ENCODE results near the gene TPD52L2.
A peak's percentile ranks its signal among the peaks of the same experiment; 100 is the strongest.

Gene TPD52L2

DNA sequence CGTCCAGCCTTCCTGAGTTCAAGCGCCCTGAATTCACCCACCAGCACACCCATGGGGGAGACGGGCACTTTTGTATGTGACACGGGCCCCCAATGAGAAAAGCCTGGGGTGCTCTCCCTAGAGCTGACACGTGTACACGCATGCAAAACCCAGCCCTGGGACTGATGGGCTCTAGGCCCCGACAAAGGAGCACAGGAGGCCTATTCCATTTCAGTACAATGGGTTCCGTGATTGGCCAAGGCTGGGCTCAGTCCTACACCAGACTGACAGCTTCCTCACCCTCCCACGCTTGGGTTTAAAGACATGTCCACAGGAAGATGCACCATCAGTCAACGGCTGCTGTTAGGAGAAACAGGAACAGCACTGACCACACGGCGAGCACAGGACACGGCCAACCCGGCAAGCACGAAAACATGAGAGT lies 42.8 kb upstream of the TPD52L2 start:
- Histone ChIP-seq H4K91ac (ENCODE audit: low read depth, low read length, poor library complexity) (no peak overlapping the region), H3K36me3 (replicated peaks in 1 of 2; ENCODE audit: control insufficient read depth in 2 of 2, insufficient read depth in 2 of 2, low read length in 2 of 2) (peaks cover 4 to 33% of the 10 kb centered on the region in 2 donors)
- WGBS, 2 donors (ENCODE audit: extremely low coverage in 2 of 2, insufficient read length in 2 of 2, insufficient replicate concordance in 1 of 2): no CpG with 5 or more reads among the region's 15 CpGs

DNA sequence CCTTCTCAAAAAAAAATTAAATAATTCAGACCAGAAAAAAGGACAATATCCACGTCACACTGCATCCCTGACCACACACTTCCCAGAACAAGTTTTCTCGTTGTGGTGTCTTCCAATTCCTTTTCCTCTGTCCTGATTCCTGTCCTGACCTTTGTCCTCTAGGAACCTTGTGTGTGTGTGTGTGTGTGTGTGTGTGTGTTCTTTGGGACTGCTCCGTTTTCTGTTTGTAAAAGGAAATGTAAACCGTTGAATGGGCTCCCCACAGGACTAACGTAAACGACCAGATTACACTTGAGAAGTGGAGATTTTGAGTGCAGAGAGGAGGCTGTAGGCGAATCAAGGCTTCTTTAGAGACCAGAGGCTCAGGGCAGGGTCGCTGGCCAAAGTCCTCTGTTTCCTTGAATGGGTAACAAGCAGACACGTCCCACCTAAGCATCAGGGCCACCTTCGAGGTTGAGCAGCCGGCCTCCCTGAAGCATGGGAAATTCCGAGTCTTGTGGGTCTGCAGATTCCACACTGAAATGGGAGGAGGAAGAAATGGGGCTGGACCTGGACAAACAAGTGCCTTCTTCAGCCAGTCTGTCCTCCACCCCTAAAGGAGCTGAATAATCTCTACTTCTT lies 41.3 kb upstream of the TPD52L2 start:
- H3K23ac ChIP-seq (ENCODE audit: low read depth, low read length, poor library complexity): no peak overlapping the region
- H2BK12ac ChIP-seq (ENCODE audit: low read length): no peak overlapping the region
- no peak overlapping the region for H3K18ac ChIP-seq (ENCODE audit: low read length)
- peaks cover 4 to 33% of the 10 kb centered on the region in 2 donors for H3K36me3 ChIP-seq (replicated peaks in 1 of 2; ENCODE audit: control insufficient read depth in 2 of 2, insufficient read depth in 2 of 2, low read length in 2 of 2)
- H3K4me1 ChIP-seq (ENCODE audit: control insufficient read depth in 2 of 2, insufficient read depth in 1 of 2, low read depth in 1 of 2, low read length in 2 of 2): peaks cover 4% of the 10 kb centered on the region in 2 donors
- no peak overlapping the region for H2BK5ac ChIP-seq (ENCODE audit: low read length)
- no CpG with 5 or more reads among the region's 12 CpGs for WGBS, 2 donors (ENCODE audit: extremely low coverage in 2 of 2, insufficient read length in 2 of 2, insufficient replicate concordance in 1 of 2)
- no peak overlapping the region for H3K4me3 ChIP-seq (ENCODE audit: low read length in 2 of 2)
- H3K9me3 ChIP-seq (replicated peaks in 1 of 2; ENCODE audit: control insufficient read depth in 2 of 2, insufficient read depth in 1 of 2, low read depth in 1 of 2, low read length in 2 of 2): no peaks in the 10 kb centered on the region
- no peak overlapping the region for H4K8ac ChIP-seq (ENCODE audit: low read depth, low read length)
- peaks cover 4% of the 10 kb centered on the region for H3K79me1 ChIP-seq (ENCODE audit: low read depth, low read length)
- no peak overlapping the region for H2BK15ac ChIP-seq (ENCODE audit: low read length)
- H4K91ac ChIP-seq (ENCODE audit: low read depth, low read length, poor library complexity): no peak overlapping the region
- no peak overlapping the region for H2BK120ac ChIP-seq (ENCODE audit: low read depth, low read length)
- DNase-seq (ENCODE audit: low spot score): no peak
- no peak overlapping the region for H3K4me2 ChIP-seq (ENCODE audit: insufficient read depth, low read length, poor library complexity, severe bottlenecking)
- H3K4ac ChIP-seq (ENCODE audit: low read length): no peak overlapping the region
- H2AFZ ChIP-seq (ENCODE audit: low read length): no peak overlapping the region
- no peak overlapping the region for H3K14ac ChIP-seq (ENCODE audit: low read length)
- H3K27ac ChIP-seq (replicated peaks; ENCODE audit: low read length): no peak overlapping the region
- H3K27me3 ChIP-seq (ENCODE audit: control insufficient read depth in 3 of 3, insufficient read depth in 3 of 3, low read depth in 1 of 3, low read length in 3 of 3): peaks cover 0 to 2% (median 0%) of the 10 kb centered on the region in 3 experiments
- H2AK5ac ChIP-seq (ENCODE audit: low read depth, low read length): no peak overlapping the region
- no peak overlapping the region for H3K9ac ChIP-seq (ENCODE audit: low read depth, low read length, poor library complexity)

More for the DNA sequence above, 42.8 kb upstream of the TPD52L2 start:
- H3K4me1 ChIP-seq (ENCODE audit: control insufficient read depth in 2 of 2, insufficient read depth in 1 of 2, low read depth in 1 of 2, low read length in 2 of 2): no peaks in the 10 kb centered on the region
- H2AFZ ChIP-seq (ENCODE audit: low read length): no peak overlapping the region
- no peak overlapping the region for H2BK15ac ChIP-seq (ENCODE audit: low read length)
- no peaks in the 10 kb centered on the region for H3K27me3 ChIP-seq (ENCODE audit: control insufficient read depth in 3 of 3, insufficient read depth in 3 of 3, low read depth in 1 of 3, low read length in 3 of 3)
- peak overlapping the region; percentile 95 for H4K8ac ChIP-seq (ENCODE audit: low read depth, low read length)
- no peak for DNase-seq (ENCODE audit: low spot score)
- no peak overlapping the region for H3K4ac ChIP-seq (ENCODE audit: low read length)
- H2BK12ac ChIP-seq (ENCODE audit: low read length): no peak overlapping the region
- H3K23ac ChIP-seq (ENCODE audit: low read depth, low read length, poor library complexity): no peak overlapping the region
- no peak overlapping the region for H2BK120ac ChIP-seq (ENCODE audit: low read depth, low read length)
- H3K9me3 ChIP-seq (replicated peaks in 1 of 2; ENCODE audit: control insufficient read depth in 2 of 2, insufficient read depth in 1 of 2, low read depth in 1 of 2, low read length in 2 of 2): no peaks in the 10 kb centered on the region
- peaks cover 2% of the 10 kb centered on the region for H3K79me1 ChIP-seq (ENCODE audit: low read depth, low read length)
- peak overlapping the region; percentile 27 for H3K14ac ChIP-seq (ENCODE audit: low read length)
- H3K4me2 ChIP-seq (ENCODE audit: insufficient read depth, low read length, poor library complexity, severe bottlenecking): no peak overlapping the region
- peak overlapping the region; percentile 21 for H3K9ac ChIP-seq (ENCODE audit: low read depth, low read length, poor library complexity)
- H2BK5ac ChIP-seq (ENCODE audit: low read length): no peak overlapping the region
- H2AK5ac ChIP-seq (ENCODE audit: low read depth, low read length): peak overlapping the region; percentile 33
- H3K4me3 ChIP-seq (ENCODE audit: low read length in 2 of 2): no peak overlapping the region
- H3K18ac ChIP-seq (ENCODE audit: low read length): peak overlapping the region; percentile 28
- H3K27ac ChIP-seq (replicated peaks; ENCODE audit: low read length): no peak overlapping the region

- Histone ChIP-seq H3K4ac (ENCODE audit: low read length) (no peak overlapping the region), H3K9me3 (replicated peaks in 1 of 2; ENCODE audit: control insufficient read depth in 2 of 2, insufficient read depth in 1 of 2, low read depth in 1 of 2, low read length in 2 of 2) (no peaks in the 10 kb centered on the region), H3K4me2 (ENCODE audit: insufficient read depth, low read length, poor library complexity, severe bottlenecking) (no peak overlapping the region), H3K27ac (replicated peaks; ENCODE audit: low read length) (no peak overlapping the region), H3K23ac (ENCODE audit: low read depth, low read length, poor library complexity) (no peak overlapping the region), H3K4me3 (ENCODE audit: low read length in 2 of 2) (no peak overlapping the region), H3K14ac (ENCODE audit: low read length) (no peak overlapping the region), H3K27me3 (ENCODE audit: control insufficient read depth in 3 of 3, insufficient read depth in 3 of 3, low read depth in 1 of 3, low read length in 3 of 3) (peaks cover 0 to 13% (median 0%) of the 10 kb centered on the region in 3 experiments), H4K8ac (ENCODE audit: low read depth, low read length) (no peak overlapping the region), H3K36me3 (replicated peaks in 1 of 2; ENCODE audit: control insufficient read depth in 2 of 2, insufficient read depth in 2 of 2, low read length in 2 of 2) (peaks cover 4 to 33% of the 10 kb centered on the region in 2 donors), H2AK5ac (ENCODE audit: low read depth, low read length) (no peak overlapping the region), H4K91ac (ENCODE audit: low read depth, low read length, poor library complexity) (no peak overlapping the region), H3K4me1 (ENCODE audit: control insufficient read depth in 2 of 2, insufficient read depth in 1 of 2, low read depth in 1 of 2, low read length in 2 of 2) (peaks cover 13 to 14% of the 10 kb centered on the region in 2 donors), H2BK15ac (ENCODE audit: low read length) (no peak overlapping the region), H2BK5ac (ENCODE audit: low read length) (no peak overlapping the region), H2BK12ac (ENCODE audit: low read length) (no peak overlapping the region), H2BK120ac (ENCODE audit: low read depth, low read length) (no peak overlapping the region), H3K18ac (ENCODE audit: low read length) (no peak overlapping the region), H3K79me1 (ENCODE audit: low read depth, low read length) (peaks cover 4% of the 10 kb centered on the region), H2AFZ (ENCODE audit: low read length) (no peak overlapping the region), H3K9ac (ENCODE audit: low read depth, low read length, poor library complexity) (no peak overlapping the region)
- no CpG with 5 or more reads among the region's 25 CpGs for WGBS, 2 donors (ENCODE audit: extremely low coverage in 2 of 2, insufficient read length in 2 of 2, insufficient replicate concordance in 1 of 2)
- DNase-seq (ENCODE audit: low spot score): no peak
Observed at GRCh38 chr20:63825331-63826118, 39.5 kb upstream of the TPD52L2 start.

- Histone ChIP-seq H3K4ac (ENCODE audit: low read length) (no peak overlapping the region), H3K79me1 (ENCODE audit: low read depth, low read length) (peaks cover 4% of the 10 kb centered on the region), H2BK15ac (ENCODE audit: low read length) (no peak overlapping the region), H2AFZ (ENCODE audit: low read length) (no peak overlapping the region), H4K8ac (ENCODE audit: low read depth, low read length) (peak overlapping the region; percentile 19), H3K4me1 (ENCODE audit: control insufficient read depth in 2 of 2, insufficient read depth in 1 of 2, low read depth in 1 of 2, low read length in 2 of 2) (peaks cover 13 to 14% of the 10 kb centered on the region in 2 donors), H2BK120ac (ENCODE audit: low read depth, low read length) (no peak overlapping the region), H3K4me2 (ENCODE audit: insufficient read depth, low read length, poor library complexity, severe bottlenecking) (no peak overlapping the region), H2AK5ac (ENCODE audit: low read depth, low read length) (no peak overlapping the region), H3K27me3 (ENCODE audit: control insufficient read depth in 3 of 3, insufficient read depth in 3 of 3, low read depth in 1 of 3, low read length in 3 of 3) (peaks cover 0 to 17% (median 4%) of the 10 kb centered on the region in 3 experiments), H3K4me3 (ENCODE audit: low read length in 2 of 2) (peak overlapping the region in 1 of 2 donors; percentile 35), H3K9me3 (replicated peaks in 1 of 2; ENCODE audit: control insufficient read depth in 2 of 2, insufficient read depth in 1 of 2, low read depth in 1 of 2, low read length in 2 of 2) (no peaks in the 10 kb centered on the region), H4K91ac (ENCODE audit: low read depth, low read length, poor library complexity) (no peak overlapping the region), H3K27ac (replicated peaks; ENCODE audit: low read length) (no peak overlapping the region), H3K18ac (ENCODE audit: low read length) (no peak overlapping the region), H3K36me3 (replicated peaks in 1 of 2; ENCODE audit: control insufficient read depth in 2 of 2, insufficient read depth in 2 of 2, low read length in 2 of 2) (peaks cover 4 to 33% of the 10 kb centered on the region in 2 donors), H3K14ac (ENCODE audit: low read length) (peak overlapping the region; percentile 84), H3K23ac (ENCODE audit: low read depth, low read length, poor library complexity) (peak overlapping the region; percentile 5), H3K9ac (ENCODE audit: low read depth, low read length, poor library complexity) (peak overlapping the region; percentile 24), H2BK12ac (ENCODE audit: low read length) (no peak overlapping the region), H2BK5ac (ENCODE audit: low read length) (no peak overlapping the region)
- DNase-seq (ENCODE audit: low spot score): no peak
- WGBS, 2 donors (ENCODE audit: extremely low coverage in 2 of 2, insufficient read length in 2 of 2, insufficient replicate concordance in 1 of 2): no CpG with 5 or more reads among the region's 13 CpGs
Observed at GRCh38 chr20:63826753-63827152, 38.3 kb upstream of the TPD52L2 start.
